Caco-2 (cell line): Measurements from ENCODE around the gene MYO1H. TPM values are rescaled to one million over a fixed set of nuclear protein-coding genes. Genes with fewer than 3 reads are reported as not detected.

Experiments
- BruUV-seq: library from RNA; stranded (reverse); fragments of 400-500 nt; replicated peaks from 2 replicates; lab custom pipeline; 2021; lab: Mats Ljungman, UMichigan
- CTCF ChIA-PET: fragments of 300-600 bp; sonication (Branson Sonifier 250); formaldehyde crosslinking; loops from one replicate; lab custom pipeline; 2022; ENCODE audit warnings: antibody characterized with exemption; lab: Charles Lee
- POLR2A ChIA-PET: fragments of 300-600 bp; sonication (Branson Sonifier 250); formaldehyde crosslinking; loops from one replicate; lab custom pipeline; 2022; ENCODE audit warnings: antibody characterized with exemption; lab: Charles Lee
- DNase-seq, 2 experiments: peaks; one replicate each; pipeline versions ENCODE4 v3.0.0 to v3.0.0-alpha.2; 2020 to 2022
- H3K27me3 ChIP-seq: replicated peaks from 2 replicates; pipeline ENCODE4 v1.6.0; 2011; ENCODE audit warnings: low read length; ENCODE audit not compliant: control insufficient read depth, insufficient read depth
- H3K36me3 ChIP-seq: 2 replicates; pipeline ENCODE4 v1.5.1; 2011; ENCODE audit warnings: low read length; ENCODE audit not compliant: control insufficient read depth, insufficient read depth
- H3K4me1 ChIP-seq: fragments of 250-450 bp; sonication (Bioruptor Pico); 2 replicates; pipeline ENCODE4 v1.5.1; 2020; ENCODE audit warnings: mild to moderate bottlenecking
- H3K4me3 ChIP-seq: 2 replicates; pipeline ENCODE4 v1.5.1; 2011; ENCODE audit warnings: low read depth, mild to moderate bottlenecking, control low read depth, low read length
- H3K9me3 ChIP-seq: fragments of 250-450 bp; sonication (Bioruptor Pico); 2 replicates; pipeline ENCODE4 v1.5.1; 2020; ENCODE audit warnings: mild to moderate bottlenecking, moderate library complexity
- H3K27ac Mint-ChIP-seq: one replicate; pipeline ENCODE4 v1.8.0; 2022; ENCODE audit warnings: mixed read lengths; ENCODE audit not compliant: unreplicated experiment
- H3K27me3 Mint-ChIP-seq: one replicate; pipeline ENCODE4 v1.8.0; 2022; ENCODE audit warnings: mixed read lengths; ENCODE audit not compliant: insufficient read depth, unreplicated experiment
- H3K36me3 Mint-ChIP-seq: one replicate; pipeline ENCODE4 v1.8.0; 2022; ENCODE audit warnings: mild to moderate bottlenecking, mixed read lengths; ENCODE audit not compliant: insufficient read depth, unreplicated experiment
- H3K4me1 Mint-ChIP-seq: one replicate; pipeline ENCODE4 v1.8.0; 2022; ENCODE audit warnings: low read depth, mixed read lengths; ENCODE audit not compliant: unreplicated experiment
- H3K4me3 Mint-ChIP-seq: one replicate; pipeline ENCODE4 v1.8.0; 2022; ENCODE audit warnings: mild to moderate bottlenecking, moderate library complexity, mixed read lengths; ENCODE audit not compliant: unreplicated experiment
- H3K9me3 Mint-ChIP-seq: one replicate; pipeline ENCODE4 v1.8.0; 2022; ENCODE audit warnings: mixed read lengths; ENCODE audit not compliant: unreplicated experiment
- intact Hi-C: fragments of 100-400 bp; cut with micrococcal nuclease; formaldehyde crosslinking; loops from one replicate; pipeline ENCODE4 v1.10.0; 2022; ENCODE audit not compliant: unreplicated experiment
- total RNA-seq: library from RNA; stranded (reverse); gene quantifications from 2 replicates; pipeline ENCODE4 v1.2.3, GENCODE V29; 2022
- TF ChIP-seq, protein P1 (sequence below), 2 experiments: fragments of 200-600 bp in 1 of 2; IDR thresholded peaks; 1 replicate in 1 of 2; 2 replicates in 1 of 2; pipeline versions ENCODE4 v1.5.1 to v1.8.0; 2011 to 2022; ENCODE audit warnings: antibody characterized with exemption in 1 of 2, control low read depth in 1 of 2, inconsistent platforms in 1 of 2, low read depth in 1 of 2, low read length in 1 of 2, mild to moderate bottlenecking in 1 of 2, moderate library complexity in 1 of 2; ENCODE audit not compliant: insufficient read depth in 1 of 2, severe bottlenecking in 1 of 2, unreplicated experiment in 1 of 2

Gene MYO1H
- total RNA-seq, 1 experiment from 2014 or later, result 0.18 TPM

- Histone ChIP-seq H3K4me3 (no peak overlapping the region), H3K27me3 (no peaks in the 10 kb centered on the region), H3K9me3 (no peaks in the 10 kb centered on the region), H3K36me3 (no peaks in the 10 kb centered on the region; the same call in 1 of the 2 replicates), H3K4me1 (peaks cover 15% of the 10 kb centered on the region)
- Mint-ChIP-seq H3K27ac (no peak overlapping the region), H3K27me3 (no peaks in the 10 kb centered on the region), H3K4me1 (no peaks in the 10 kb centered on the region), H3K9me3 (no peaks in the 10 kb centered on the region), H3K36me3 (peaks cover 31% of the 10 kb centered on the region), H3K4me3 (no peak overlapping the region)
- CTCF ChIA-PET, result no interaction called here
- TF ChIP-seq, protein P1, sequence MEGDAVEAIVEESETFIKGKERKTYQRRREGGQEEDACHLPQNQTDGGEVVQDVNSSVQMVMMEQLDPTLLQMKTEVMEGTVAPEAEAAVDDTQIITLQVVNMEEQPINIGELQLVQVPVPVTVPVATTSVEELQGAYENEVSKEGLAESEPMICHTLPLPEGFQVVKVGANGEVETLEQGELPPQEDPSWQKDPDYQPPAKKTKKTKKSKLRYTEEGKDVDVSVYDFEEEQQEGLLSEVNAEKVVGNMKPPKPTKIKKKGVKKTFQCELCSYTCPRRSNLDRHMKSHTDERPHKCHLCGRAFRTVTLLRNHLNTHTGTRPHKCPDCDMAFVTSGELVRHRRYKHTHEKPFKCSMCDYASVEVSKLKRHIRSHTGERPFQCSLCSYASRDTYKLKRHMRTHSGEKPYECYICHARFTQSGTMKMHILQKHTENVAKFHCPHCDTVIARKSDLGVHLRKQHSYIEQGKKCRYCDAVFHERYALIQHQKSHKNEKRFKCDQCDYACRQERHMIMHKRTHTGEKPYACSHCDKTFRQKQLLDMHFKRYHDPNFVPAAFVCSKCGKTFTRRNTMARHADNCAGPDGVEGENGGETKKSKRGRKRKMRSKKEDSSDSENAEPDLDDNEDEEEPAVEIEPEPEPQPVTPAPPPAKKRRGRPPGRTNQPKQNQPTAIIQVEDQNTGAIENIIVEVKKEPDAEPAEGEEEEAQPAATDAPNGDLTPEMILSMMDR (IDR thresholded peaks at IDR 0.05; ENCODE audit: insufficient read depth in 1 of 2, low read depth in 1 of 2, low read length in 1 of 2, severe bottlenecking in 1 of 2, unreplicated experiment in 1 of 2), result no peak
- BruUV-seq, result no TSS peak
- intact Hi-C loops, result no loop called here
- POLR2A ChIA-PET, result no interaction called here
- DNase-seq, result no peak
These were observed 132.7 kb downstream of the MYO1H start for GRCh38 chr12:109480356-109480755.

DNA sequence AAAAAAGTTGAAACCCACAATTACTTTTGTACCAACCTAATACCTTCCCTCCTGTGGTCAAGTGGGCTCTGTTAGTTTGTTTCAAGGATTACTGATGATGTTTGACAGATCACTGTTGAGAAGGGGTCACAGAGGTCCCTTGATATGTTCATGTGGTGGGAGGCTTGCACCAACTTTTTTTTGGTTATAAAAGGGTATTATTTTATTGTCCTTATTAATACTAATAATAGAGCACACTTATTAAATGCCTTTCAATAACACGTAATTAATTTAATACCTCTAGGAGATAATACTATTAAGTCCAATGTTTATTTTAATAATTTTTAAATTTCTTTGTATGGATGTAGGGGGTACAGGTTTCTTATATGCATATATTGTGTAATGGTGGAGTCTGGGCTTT, 134.2 kb downstream of the MYO1H start:
- no peak overlapping the region for H3K4me3 ChIP-seq
- Mint-ChIP-seq H3K27me3 (no peaks in the 10 kb centered on the region), H3K9me3 (no peaks in the 10 kb centered on the region), H3K4me3 (no peak overlapping the region), H3K36me3 (peaks cover 33% of the 10 kb centered on the region), H3K4me1 (no peaks in the 10 kb centered on the region), H3K27ac (no peak overlapping the region)
- BruUV-seq, result no TSS peak
- H3K9me3 ChIP-seq, result no peaks in the 10 kb centered on the region
- ChIA-PET CTCF (no interaction called here), POLR2A (no interaction called here)
- no peak for DNase-seq
- TF ChIP-seq, protein P1 (IDR thresholded peaks at IDR 0.05; ENCODE audit: insufficient read depth in 1 of 2, low read depth in 1 of 2, low read length in 1 of 2, severe bottlenecking in 1 of 2, unreplicated experiment in 1 of 2), result no peak
- no peaks in the 10 kb centered on the region; the same call in 1 of the 2 replicates for H3K36me3 ChIP-seq
- no peaks in the 10 kb centered on the region for H3K27me3 ChIP-seq
- intact Hi-C loops, result no loop called here
- H3K4me1 ChIP-seq, result peaks cover 9% of the 10 kb centered on the region

DNA sequence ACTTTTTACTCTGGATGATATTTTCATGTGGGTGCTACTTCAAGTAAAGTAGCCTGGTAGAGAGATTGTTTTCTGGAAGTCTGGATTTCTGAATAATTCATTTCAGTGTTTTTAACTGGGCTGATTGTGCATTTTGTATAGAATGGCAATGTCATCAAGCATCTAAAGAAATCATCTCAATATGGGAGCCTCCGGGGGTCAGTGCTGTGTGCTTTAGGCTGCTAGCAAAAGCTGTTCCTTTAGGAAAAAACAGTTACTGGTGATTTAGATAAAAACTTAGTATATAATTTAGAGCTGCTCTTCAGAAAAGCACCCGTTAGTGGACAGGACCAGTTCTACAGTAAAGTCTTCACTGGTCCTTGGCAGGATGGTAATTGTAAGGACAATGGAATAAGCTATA, 134.8 kb downstream of the MYO1H start:
- no TSS peak for BruUV-seq
- Mint-ChIP-seq H3K36me3 (peaks cover 27% of the 10 kb centered on the region), H3K9me3 (no peaks in the 10 kb centered on the region), H3K27me3 (no peaks in the 10 kb centered on the region), H3K27ac (no peak overlapping the region), H3K4me1 (no peaks in the 10 kb centered on the region), H3K4me3 (no peak overlapping the region)
- ChIA-PET POLR2A (no interaction called here), CTCF (no interaction called here)
- Histone ChIP-seq H3K4me3 (no peak overlapping the region), H3K9me3 (no peaks in the 10 kb centered on the region), H3K36me3 (no peaks in the 10 kb centered on the region; the same call in 1 of the 2 replicates), H3K4me1 (peaks cover 9% of the 10 kb centered on the region), H3K27me3 (no peaks in the 10 kb centered on the region)
- DNase-seq, result no peak
- TF ChIP-seq, protein P1 (IDR thresholded peaks at IDR 0.05; ENCODE audit: insufficient read depth in 1 of 2, low read depth in 1 of 2, low read length in 1 of 2, severe bottlenecking in 1 of 2, unreplicated experiment in 1 of 2), result no peak
- intact Hi-C loops, result no loop called here
